Activated naive CD4-positive, alpha-beta T cell treated with anti-CD3 and anti-CD28 coated beads, Interleukin-2, amount 10 ng/mL, durations not matched to agents 7 days and 5 days (primary cell): ENCODE results near the gene C1R.
"Not testable (repeated sequence)": the region's sequence is repeated elsewhere in the genome, so short reads cannot be mapped to it uniquely, and the experiment has no call there.

Experiments
- CTCF ChIA-PET: fragments of 350-600 bp; sonication (Branson Sonifier 250); formaldehyde crosslinking; loops from one replicate; lab custom pipeline; 2021; ENCODE audit warnings: antibody characterized with exemption; lab: Charles Lee
- DNase-seq: peaks from one replicate; pipeline ENCODE4 v3.0.0-alpha.2; 2020
- H3K27ac Mint-ChIP-seq: one replicate; pipeline ENCODE4 v1.8.0; 2021; ENCODE audit warnings: mild to moderate bottlenecking, moderate library complexity, mixed read lengths
- H3K27me3 Mint-ChIP-seq: one replicate; pipeline ENCODE4 v1.8.0; 2021; ENCODE audit warnings: mild to moderate bottlenecking, mixed read lengths
- H3K36me3 Mint-ChIP-seq: one replicate; pipeline ENCODE4 v1.8.0; 2021; ENCODE audit warnings: mixed read lengths
- H3K4me1 Mint-ChIP-seq: one replicate; pipeline ENCODE4 v1.8.0; 2021; ENCODE audit warnings: mixed read lengths
- H3K4me3 Mint-ChIP-seq: one replicate; pipeline ENCODE4 v1.8.0; 2021; ENCODE audit warnings: mild to moderate bottlenecking, moderate library complexity, mixed read lengths
- H3K9me3 Mint-ChIP-seq: one replicate; pipeline ENCODE4 v1.8.0; 2021; ENCODE audit warnings: mixed read lengths

C1R gene

GRCh38 chr12:7113389-7113871, 21.2 kb upstream of the C1R start:
- Mint-ChIP-seq H3K36me3 (peaks cover 21% of the 10 kb centered on the region), H3K4me1 (peaks cover 39% of the 10 kb centered on the region), H3K9me3 (no peaks in the 10 kb centered on the region), H3K27ac (no peak overlapping the region), H3K27me3 (no peaks in the 10 kb centered on the region), H3K4me3 (no peak overlapping the region)
- DNase-seq: peak; percentile 59
- CTCF ChIA-PET: interaction anchor here (0.6 to 4.1 kb wide), 29 partner anchors 8 to 260 kb away, joined by 3 to 51 read pairs (median 5); partner anchors contain the start of genes C12orf57, PTPN6, RNU7-1 and SPSB2

- no peak for DNase-seq
Measured at GRCh38 chr12:7112041-7112440, 19.8 kb upstream of the C1R start.

DNA sequence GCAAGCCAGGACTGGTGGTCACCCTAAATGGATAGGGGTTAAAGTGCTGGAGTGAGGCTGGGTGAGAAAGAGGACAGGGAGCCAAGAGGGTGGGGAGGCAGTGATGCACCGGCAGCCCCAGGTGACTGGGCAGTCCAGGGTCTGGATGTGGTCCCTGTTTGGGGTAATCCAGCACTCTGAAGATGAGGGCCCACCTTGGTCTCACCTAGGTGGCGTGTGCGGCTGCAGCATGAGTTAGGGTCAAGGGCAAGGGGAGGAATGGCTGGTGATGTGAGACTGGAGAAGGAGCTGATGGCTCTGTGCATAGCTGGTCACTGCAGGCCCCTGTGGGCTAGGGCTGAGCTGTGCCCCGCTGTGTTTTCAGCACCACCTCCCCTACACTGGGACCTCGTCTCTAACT, 18.4 kb upstream of the C1R start:
- CTCF ChIA-PET: interaction anchor here (0.9 to 4.1 kb wide), 9 partner anchors 9 to 241 kb away, joined by 3 to 51 read pairs (median 4); partner anchors contain the start of genes C12orf57, LPCAT3 and RNU7-1
- Mint-ChIP-seq H3K27me3 (no peaks in the 10 kb centered on the region), H3K36me3 (peaks cover 40% of the 10 kb centered on the region), H3K4me3 (no peak overlapping the region), H3K9me3 (peaks cover 10% of the 10 kb centered on the region), H3K27ac (no peak overlapping the region), H3K4me1 (peaks cover 62% of the 10 kb centered on the region)
- no peak for DNase-seq

More at GRCh38 chr12:7112041-7112440, 19.8 kb upstream of the C1R start:
- Mint-ChIP-seq H3K4me3 (no peak overlapping the region), H3K27me3 (no peaks in the 10 kb centered on the region), H3K27ac (no peak overlapping the region), H3K36me3 (peaks cover 27% of the 10 kb centered on the region), H3K4me1 (peaks cover 48% of the 10 kb centered on the region), H3K9me3 (no peaks in the 10 kb centered on the region)
- CTCF ChIA-PET: interaction anchor here (0.9 to 4.1 kb wide), 17 partner anchors 8 to 243 kb away, joined by 3 to 51 read pairs (median 6); partner anchors contain the start of genes C12orf57, PTPN6 and RNU7-1

DNA sequence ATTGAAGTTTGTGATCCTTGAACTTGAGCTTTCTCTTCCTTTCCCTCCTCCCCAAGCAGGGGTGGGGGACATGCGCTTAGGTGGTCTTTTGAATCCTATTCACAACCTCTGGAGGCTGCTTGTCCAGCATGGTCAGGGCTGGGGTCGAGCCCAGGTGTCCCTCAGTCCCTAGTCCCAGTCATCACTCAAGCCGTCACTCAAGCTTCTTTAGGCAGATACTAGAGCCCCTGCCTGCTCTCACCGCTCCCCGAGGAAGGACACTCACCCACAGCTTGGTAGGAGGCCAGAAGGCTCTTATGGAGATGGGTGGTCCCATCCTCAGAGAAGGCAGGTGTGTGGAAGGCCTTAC, 17.3 kb upstream of the C1R start:
- H3K4me3 Mint-ChIP-seq: peak overlapping the region; percentile 97
- H3K36me3 Mint-ChIP-seq: peaks cover 43% of the 10 kb centered on the region
- peaks cover 68% of the 10 kb centered on the region for H3K4me1 Mint-ChIP-seq
- peaks cover 12% of the 10 kb centered on the region for H3K9me3 Mint-ChIP-seq
- no peaks in the 10 kb centered on the region for H3K27me3 Mint-ChIP-seq
- CTCF ChIA-PET: interaction anchor here (0.7 to 3.0 kb wide), 18 partner anchors 8 to 240 kb away, joined by 3 to 15 read pairs (median 5); partner anchors contain the start of genes C12orf57, C1R, LPCAT3 and RNU7-1
- DNase-seq: no peak
- peak overlapping the region; percentile 86 for H3K27ac Mint-ChIP-seq

DNA sequence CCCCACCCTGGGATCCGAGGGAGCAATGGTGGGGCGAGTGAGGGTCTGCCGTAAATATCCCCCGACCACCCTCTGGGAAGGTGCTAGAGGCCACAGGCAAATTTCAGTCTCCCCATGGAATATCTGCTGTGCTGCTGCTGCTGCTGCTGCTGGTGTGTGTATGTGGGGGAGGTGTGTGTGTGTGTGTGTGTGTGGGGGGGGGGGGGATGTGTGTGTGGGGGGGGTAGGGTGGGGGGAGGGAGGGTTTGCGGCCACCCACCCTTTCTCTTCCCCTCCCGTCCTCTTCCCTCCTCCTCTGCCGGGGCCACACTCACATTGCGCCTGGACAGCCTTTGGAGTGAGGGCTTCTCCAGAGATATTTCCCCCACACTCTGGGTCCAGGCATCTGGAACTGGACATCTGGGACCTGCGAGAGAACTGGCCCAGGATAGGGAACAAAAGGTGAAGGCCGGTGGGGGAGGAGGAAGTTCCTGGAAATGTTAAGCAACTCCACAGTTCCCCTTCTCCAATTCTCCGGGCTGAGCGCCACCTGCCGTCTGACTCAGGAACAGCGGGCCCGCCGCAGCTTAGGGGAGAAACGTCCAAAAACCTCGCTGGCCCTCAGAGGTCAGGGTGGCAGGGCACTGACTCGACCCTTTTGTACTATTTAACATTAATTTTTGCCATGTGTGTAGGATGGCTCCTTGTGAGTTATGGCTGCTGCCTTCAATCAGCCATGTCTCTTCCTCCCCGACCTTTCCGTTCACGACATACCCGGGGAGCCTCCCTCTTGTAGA, 16.7 kb upstream of the C1R start, which contains the start of gene C1RL:
C1RL (minus strand) TSS at position 419 of the 776 bp plus-strand sequence; CDS start at position 385, 34 bp downstream.
- CTCF ChIA-PET: interaction anchor here (0.7 to 3.0 kb wide), 22 partner anchors 9 to 240 kb away, joined by 3 to 22 read pairs (median 5); partner anchors contain the start of genes C12orf57, C1R, LPCAT3 and RNU7-1
- H3K4me3 Mint-ChIP-seq: peak within 1 kb of the TSS; percentile 97
- DNase-seq: peak; percentile 87
- H3K27ac Mint-ChIP-seq: peak within 1 kb of the TSS; percentile 95
- H3K9me3 Mint-ChIP-seq: peaks cover 12% of the 10 kb centered on the region
- peaks cover 43% of the 10 kb centered on the region for H3K36me3 Mint-ChIP-seq
- H3K27me3 Mint-ChIP-seq: no peaks in the 10 kb centered on the region
- peaks cover 68% of the 10 kb centered on the region for H3K4me1 Mint-ChIP-seq

GRCh38 chr12:7108003-7108795, 16.0 kb upstream of the C1R start:
- H3K27ac Mint-ChIP-seq: peak overlapping the region; percentile 95
- peak overlapping the region; percentile 97 for H3K4me3 Mint-ChIP-seq
- peak; percentile 90 for DNase-seq
- CTCF ChIA-PET: interaction anchor here (0.7 to 3.0 kb wide), 19 partner anchors 14 to 236 kb away, joined by 3 to 22 read pairs (median 5); partner anchors contain the start of genes C12orf57, C1R, CLSTN3 and LPCAT3
- peaks cover 47% of the 10 kb centered on the region for H3K36me3 Mint-ChIP-seq
- H3K9me3 Mint-ChIP-seq: peaks cover 12% of the 10 kb centered on the region
- no peaks in the 10 kb centered on the region for H3K27me3 Mint-ChIP-seq
- peaks cover 72% of the 10 kb centered on the region for H3K4me1 Mint-ChIP-seq

GRCh38 chr12:7107636-7108002, 15.4 kb upstream of the C1R start:
- Mint-ChIP-seq H3K4me1 (peaks cover 73% of the 10 kb centered on the region), H3K4me3 (peak overlapping the region; percentile 97)
- CTCF ChIA-PET: interaction anchor here (0.7 to 3.0 kb wide), 15 partner anchors 14 to 235 kb away, joined by 3 to 22 read pairs (median 6); partner anchors contain the start of genes C12orf57, C1R, CLSTN3 and LPCAT3

DNA sequence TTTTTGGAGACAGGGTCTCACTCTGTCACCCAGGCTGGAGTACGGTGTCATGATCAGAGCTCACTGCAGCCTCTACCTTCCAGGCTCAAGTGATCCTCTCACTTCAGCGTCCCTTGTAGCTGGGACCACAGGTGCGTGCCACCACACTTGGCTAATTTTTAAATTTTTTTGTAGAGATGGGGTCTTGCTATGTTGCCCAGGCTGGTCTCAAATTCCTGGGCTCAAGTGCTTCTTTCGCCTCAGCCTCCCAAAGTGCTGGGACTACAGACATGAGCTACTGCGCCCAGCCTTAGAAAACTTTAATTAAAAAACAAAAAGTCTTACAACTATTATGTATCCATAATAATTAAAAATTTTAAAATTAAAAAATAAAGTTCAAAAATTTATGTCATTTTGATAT, 14.9 kb upstream of the C1R start:
- DNase-seq, H3K27me3 Mint-ChIP-seq, H3K27ac Mint-ChIP-seq: not testable (repeated sequence)
- peak overlapping the region; percentile 50 for H3K4me3 Mint-ChIP-seq
- H3K4me1 Mint-ChIP-seq: peaks cover 75% of the 10 kb centered on the region
- H3K9me3 Mint-ChIP-seq: peaks cover 12% of the 10 kb centered on the region
- CTCF ChIA-PET: interaction anchor here (0.6 to 3.0 kb wide), 9 partner anchors 11 to 374 kb away, joined by 3 to 22 read pairs (median 5); partner anchors contain the start of genes C12orf57, LPCAT3, RNU7-1 and SPSB2
- peaks cover 54% of the 10 kb centered on the region for H3K36me3 Mint-ChIP-seq

More at GRCh38 chr12:7107636-7108002, 15.4 kb upstream of the C1R start:
- Mint-ChIP-seq H3K27ac (peak overlapping the region; percentile 95), H3K36me3 (peaks cover 50% of the 10 kb centered on the region), H3K27me3 (no peaks in the 10 kb centered on the region), H3K9me3 (peaks cover 12% of the 10 kb centered on the region)
- no peak for DNase-seq

- CTCF ChIA-PET: no interaction called here
- Mint-ChIP-seq H3K9me3 (peaks cover 12% of the 10 kb centered on the region), H3K36me3 (peaks cover 58% of the 10 kb centered on the region), H3K4me1 (peaks cover 69% of the 10 kb centered on the region), H3K27ac (no peak overlapping the region), H3K4me3 (peak overlapping the region; percentile 40), H3K27me3 (no peaks in the 10 kb centered on the region)
- DNase-seq: no peak
Measured at GRCh38 chr12:7106082-7106481, 13.8 kb upstream of the C1R start.

- no peaks in the 10 kb centered on the region for H3K27me3 Mint-ChIP-seq
- CTCF ChIA-PET: interaction anchor here (1.2 kb wide), 1 partner anchor 10 kb away, joined by 3 read pairs; no protein-coding TSS in a partner anchor
Measured at GRCh38 chr12:7103837-7104584, 11.8 kb upstream of the C1R start.

GRCh38 chr12:7102582-7102981, 10.3 kb upstream of the C1R start:
- peaks cover 12% of the 10 kb centered on the region for H3K9me3 Mint-ChIP-seq
- DNase-seq: no peak
- peaks cover 64% of the 10 kb centered on the region for H3K36me3 Mint-ChIP-seq
- CTCF ChIA-PET: interaction anchor here (0.6 to 1.9 kb wide), 4 partner anchors 10 to 236 kb away, joined by 3 to 14 read pairs (median 3); no protein-coding TSS in a partner anchor
- H3K27me3 Mint-ChIP-seq: no peaks in the 10 kb centered on the region
- H3K4me1 Mint-ChIP-seq: peaks cover 40% of the 10 kb centered on the region
- H3K27ac Mint-ChIP-seq: no peak overlapping the region
- no peak overlapping the region for H3K4me3 Mint-ChIP-seq

More at GRCh38 chr12:7103837-7104584, 11.8 kb upstream of the C1R start:
- H3K36me3 Mint-ChIP-seq: peaks cover 67% of the 10 kb centered on the region
- H3K9me3 Mint-ChIP-seq: peaks cover 12% of the 10 kb centered on the region
- H3K4me3 Mint-ChIP-seq: no peak overlapping the region
- H3K27ac Mint-ChIP-seq: no peak overlapping the region
- peaks cover 49% of the 10 kb centered on the region for H3K4me1 Mint-ChIP-seq
- DNase-seq: no peak

DNA sequence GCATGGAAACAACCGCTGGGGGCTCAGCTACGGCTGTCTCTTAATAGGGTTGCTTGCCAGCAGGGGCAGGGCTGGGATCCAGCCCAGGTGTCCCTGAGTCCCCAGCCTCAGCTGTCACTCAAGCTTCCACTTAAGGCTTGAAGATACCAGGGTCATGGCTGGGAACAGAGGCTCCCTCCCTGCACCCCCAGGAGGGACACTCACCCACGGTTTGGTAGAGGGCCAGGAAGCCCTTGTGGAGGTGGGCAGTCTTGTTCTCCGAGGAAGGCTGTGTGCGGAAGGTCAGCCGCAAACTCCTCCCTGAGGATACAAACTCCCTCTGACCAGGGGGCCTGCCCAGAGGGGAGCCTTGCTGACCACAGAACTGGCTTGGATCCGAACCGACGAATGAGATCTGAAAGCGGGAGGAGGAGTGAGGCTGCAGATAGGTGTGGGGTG, 9.5 kb upstream of the C1R start:
- no peak overlapping the region for H3K4me3 Mint-ChIP-seq
- no peaks in the 10 kb centered on the region for H3K27me3 Mint-ChIP-seq
- peaks cover 60% of the 10 kb centered on the region for H3K36me3 Mint-ChIP-seq
- H3K27ac Mint-ChIP-seq: no peak overlapping the region
- CTCF ChIA-PET: interaction anchor here (1.9 kb wide), 1 partner anchor 11 kb away, joined by 14 read pairs; no protein-coding TSS in a partner anchor
- no peak for DNase-seq
- peaks cover 35% of the 10 kb centered on the region for H3K4me1 Mint-ChIP-seq
- peaks cover 12% of the 10 kb centered on the region for H3K9me3 Mint-ChIP-seq
